HG02642 (cell line): Measurements from ENCODE around the gene CEBPE.

Experiments
- ATAC-seq: cut with Tn5 transposase; IDR thresholded peaks from one replicate; pipeline ENCODE4 v1.9.1; 2021; ENCODE audit warnings: mild to moderate bottlenecking; ENCODE audit not compliant: unreplicated experiment, poor library complexity

CEBPE gene

DNA sequence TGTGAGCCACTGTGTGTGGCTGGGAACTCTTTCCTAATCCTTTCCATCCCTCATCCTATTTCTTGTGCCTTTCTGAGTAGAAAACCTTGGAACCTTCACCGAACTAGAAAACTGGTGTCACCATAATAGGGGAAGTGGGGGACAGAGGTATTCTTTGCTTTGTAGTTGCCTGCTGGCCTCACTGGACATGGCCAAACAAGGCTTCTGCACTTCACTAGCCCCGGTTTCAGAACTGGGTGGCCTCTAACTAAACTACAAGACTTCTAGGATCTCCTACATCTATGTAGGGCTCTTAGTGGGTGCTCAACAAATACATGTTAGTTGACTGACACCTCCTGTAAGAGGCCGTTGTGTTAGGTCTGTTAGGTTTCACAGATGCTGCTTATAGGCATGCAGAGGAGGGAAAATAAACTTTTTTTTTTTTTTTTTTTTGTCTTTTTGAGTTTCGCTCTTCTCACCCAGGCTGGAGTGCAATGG lies 13.7 kb downstream of the CEBPE start:
- no peak for ATAC-seq

GRCh38 chr14:23104591-23105347 lies 14.3 kb downstream of the CEBPE start, which contains the start of gene CIROP:
Gene CIROP, minus strand, starts transcription at chr14:23104989. Its CDS starts 69 bp downstream, at chr14:23104920.
- no peak for ATAC-seq

DNA sequence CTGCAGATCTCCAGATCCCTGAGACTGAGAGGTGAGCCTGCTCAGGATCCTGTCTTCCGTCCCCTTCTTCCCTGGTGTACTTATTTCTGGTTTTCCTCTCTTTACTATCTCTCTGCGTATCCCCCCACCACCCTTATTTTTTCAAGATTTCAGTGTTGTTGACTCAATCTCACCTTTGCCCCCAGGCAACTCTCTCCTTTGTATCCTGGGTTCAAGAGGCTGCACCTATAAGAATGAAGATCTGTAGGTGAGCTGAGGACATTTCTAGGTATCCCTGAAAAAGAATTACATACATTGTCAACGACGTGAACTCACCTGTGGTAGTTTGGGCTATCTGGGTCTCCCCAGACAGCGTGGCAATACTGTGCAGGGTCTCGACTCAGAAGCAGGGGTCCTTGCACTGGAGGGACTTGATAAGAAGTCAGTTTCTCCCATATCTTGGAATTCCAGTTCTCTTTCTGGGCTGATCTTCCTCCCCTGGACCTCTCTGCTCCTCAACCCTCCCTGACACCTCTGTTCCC lies 14.9 kb downstream of the CEBPE start:
- no peak for ATAC-seq

GRCh38 chr14:23103581-23103980 lies 15.5 kb downstream of the CEBPE start:
- no peak for ATAC-seq

DNA sequence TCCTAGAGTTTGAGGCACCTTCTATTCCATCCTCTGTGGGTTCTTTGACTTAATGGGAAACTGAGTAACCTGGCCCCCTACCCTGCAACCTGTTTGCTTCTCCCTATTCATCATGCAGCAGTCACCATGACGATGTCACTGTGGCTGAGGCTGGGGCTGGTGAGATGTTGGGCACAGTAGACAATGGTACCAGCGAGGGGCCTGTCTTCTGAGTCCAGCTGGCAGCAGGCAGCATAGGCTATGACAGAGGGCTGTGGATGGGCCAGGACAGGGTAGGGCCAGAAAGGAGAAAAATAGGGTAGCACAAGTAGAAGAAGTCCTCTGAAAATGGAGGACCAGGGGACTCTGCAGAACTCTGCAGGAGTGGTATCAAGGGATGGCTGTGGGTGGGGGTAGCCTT lies 16.3 kb downstream of the CEBPE start:
- ATAC-seq: no peak

DNA sequence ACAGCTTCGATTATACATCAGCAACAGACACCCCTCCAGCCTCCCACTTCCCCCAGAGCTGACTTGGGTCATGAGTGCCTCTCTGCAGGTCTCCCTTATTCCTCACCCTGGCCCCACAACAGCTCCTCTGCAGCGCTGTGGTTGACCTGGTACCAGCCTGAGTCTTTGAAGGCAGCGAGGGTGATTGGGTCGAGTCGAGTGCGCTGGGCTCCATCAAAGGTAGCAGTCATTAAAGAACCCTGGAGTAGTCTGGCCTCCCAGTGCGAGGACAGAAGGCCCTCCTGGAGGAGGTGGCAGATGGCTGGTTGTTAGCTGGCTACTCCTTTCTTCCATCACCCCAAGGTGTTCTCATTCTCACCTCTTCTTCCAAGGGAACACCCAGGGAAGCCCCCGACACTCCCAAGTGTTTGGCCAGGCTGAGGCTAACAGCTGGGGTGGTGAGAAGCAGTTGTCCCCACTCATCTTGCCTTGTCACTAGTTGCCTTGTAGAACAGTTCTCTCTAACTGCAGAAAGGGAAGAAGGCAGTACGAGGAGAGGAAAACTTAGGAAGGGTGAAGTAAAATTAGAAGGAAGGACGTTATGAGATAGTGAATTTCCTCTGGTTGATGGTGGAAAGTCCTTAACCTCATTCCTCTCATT lies 16.9 kb downstream of the CEBPE start:
- ATAC-seq: no peak

DNA sequence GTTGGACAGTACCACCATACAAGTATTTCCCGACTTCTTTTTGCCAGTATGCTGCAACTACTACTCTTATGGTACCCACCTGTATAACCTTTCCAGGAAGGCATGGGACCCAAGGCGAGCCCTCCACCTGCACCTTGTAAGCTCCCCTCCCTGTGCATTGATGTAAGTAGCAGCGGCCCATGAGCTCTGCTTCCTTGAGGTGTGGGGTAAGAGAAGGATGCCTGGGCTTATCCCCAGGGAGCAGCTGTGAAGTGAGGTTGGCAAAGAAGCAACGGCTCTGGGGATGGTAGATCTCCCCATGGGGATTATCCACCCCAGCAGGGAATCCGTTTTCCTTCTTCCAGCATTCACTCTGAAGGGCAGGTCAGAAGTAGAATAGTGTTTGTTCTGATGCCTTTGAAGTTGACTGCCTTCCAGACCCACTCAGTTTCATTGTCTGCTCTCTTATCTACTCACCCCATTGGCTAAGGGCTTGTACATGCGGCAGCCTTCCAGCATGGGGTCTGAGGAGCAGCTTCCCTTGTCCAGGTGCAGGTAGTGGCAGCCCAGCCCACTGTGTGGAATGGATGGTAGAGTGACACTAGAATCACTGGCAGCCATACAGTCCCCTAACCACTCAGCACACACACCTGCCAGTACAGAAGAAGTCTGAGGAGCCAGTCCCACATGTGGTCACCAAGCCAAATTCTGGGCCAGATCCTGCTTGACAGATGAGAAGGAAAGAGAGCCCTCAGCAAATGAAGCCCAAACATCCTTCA lies 17.7 kb downstream of the CEBPE start:
- ATAC-seq: no peak

- no peak for ATAC-seq
These were observed 19.7 kb downstream of the CEBPE start for GRCh38 chr14:23099212-23099861.

- ATAC-seq: no peak
These were observed 21.3 kb downstream of the CEBPE start for GRCh38 chr14:23097786-23098185.

GRCh38 chr14:23095196-23096108 lies 23.6 kb downstream of the CEBPE start, which contains the start of gene C14orf119:
Gene C14orf119, plus strand, starts transcription at chr14:23095505. Its CDS starts 2,154 bp downstream, at chr14:23097659.
- peak; percentile 92 for ATAC-seq

DNA sequence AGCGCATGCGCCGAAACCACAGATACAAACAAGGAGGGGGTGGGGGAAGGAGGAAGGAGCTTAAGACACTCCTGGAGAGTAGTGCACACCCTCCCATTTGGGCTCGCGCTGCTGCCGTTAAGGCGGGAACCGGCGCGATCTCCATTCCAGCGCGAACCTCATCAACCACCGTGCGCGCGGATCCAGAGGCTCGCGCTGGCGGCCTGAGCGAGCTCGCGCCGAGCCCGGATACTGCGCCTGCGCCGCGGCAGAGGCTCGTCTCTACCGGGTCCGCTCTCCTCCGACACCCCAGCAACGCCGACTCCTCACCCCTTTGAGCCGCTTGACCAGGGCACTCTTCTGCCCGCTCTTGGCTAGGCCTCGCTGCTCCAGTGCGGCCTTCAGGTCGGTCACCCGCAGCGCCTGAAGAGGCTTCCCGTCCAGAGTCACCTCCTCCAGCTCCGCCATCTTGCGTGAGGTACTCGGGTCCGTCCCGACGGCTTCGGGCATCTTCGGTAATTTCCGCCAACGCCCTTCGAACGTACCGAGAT lies 24.3 kb downstream of the CEBPE start, which contains the start of gene ACIN1:
TSS of gene ACIN1 (minus strand) at position 471 of the 530 bp plus-strand sequence. CDS start at position 447, 24 bp downstream.
- peak; percentile 41 for ATAC-seq

- ATAC-seq: no peak
These were observed 24.9 kb downstream of the CEBPE start for GRCh38 chr14:23093991-23094665.

DNA sequence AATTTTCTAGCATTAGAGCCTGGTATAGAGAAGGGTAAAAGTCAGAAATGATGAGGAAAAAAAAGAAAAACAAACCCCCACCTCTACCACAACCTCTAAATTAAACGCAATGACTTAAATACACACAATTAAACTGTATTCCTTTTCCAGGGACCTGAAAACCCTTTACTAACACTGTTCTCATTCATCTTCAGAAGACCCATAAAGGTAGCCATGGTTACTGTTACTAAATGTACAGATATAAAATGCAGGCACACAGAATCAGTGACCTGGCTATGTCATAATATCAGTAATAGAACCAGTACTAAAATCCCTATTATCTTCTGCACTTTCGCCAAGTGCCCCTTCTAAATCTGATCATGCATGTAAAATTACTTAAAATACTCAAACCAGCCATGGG lies 25.5 kb downstream of the CEBPE start:
- no peak for ATAC-seq

GRCh38 chr14:23093104-23093503 lies 26.0 kb downstream of the CEBPE start:
- ATAC-seq: no peak

- ATAC-seq: no peak
These were observed 27.5 kb downstream of the CEBPE start for GRCh38 chr14:23091294-23092225.

DNA sequence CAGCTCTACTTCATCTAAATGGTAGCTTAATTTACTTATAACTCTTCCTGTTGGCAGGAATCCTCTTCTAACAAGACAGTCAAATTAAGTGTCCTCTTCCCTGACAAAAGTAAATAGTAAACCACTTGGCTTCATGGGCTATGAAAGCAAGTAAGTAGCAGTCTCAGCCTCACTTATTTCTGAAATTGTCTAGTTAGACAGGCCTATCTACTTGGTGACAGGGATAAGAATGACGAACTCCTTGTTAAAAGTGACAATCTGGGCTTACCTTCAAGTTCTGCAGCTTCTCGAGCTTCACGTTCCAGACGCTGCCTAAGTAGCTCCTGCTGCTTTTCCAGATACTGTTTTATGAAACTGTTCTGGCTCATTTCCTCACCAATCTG lies 28.8 kb downstream of the CEBPE start:
- ATAC-seq: no peak
